Spleen (tissue), 11 donors: ENCODE data around the gene PLA2G4B. TPM values are rescaled to one million over a fixed set of nuclear protein-coding genes. Genes with fewer than 3 reads are reported as not detected.

Source experiments
- DNase-seq: peaks from one replicate; pipeline ENCODE4 v3.0.0-alpha.2; 2020
- H3K27ac ChIP-seq, 8 donors: fragments of 200-600 bp; sonication (generic) in 7 of 8; 1 replicate in 4 of 8; 2 replicates in 4 of 8; pipeline versions ENCODE4 v1.5.0 to v1.8.0; 2016 to 2021; ENCODE audit warnings: inconsistent platforms in 4 of 8, mild to moderate bottlenecking in 4 of 8, moderate library complexity in 1 of 8
- H3K27me3 ChIP-seq, 7 donors: fragments of 200-600 bp; sonication (generic) in 6 of 7; replicated peaks in 1 of 7; 1 replicate in 4 of 7; 2 replicates in 3 of 7; pipeline versions ENCODE4 v1.5.0 to v1.8.0; 2016 to 2021; ENCODE audit warnings: inconsistent platforms in 3 of 7, mild to moderate bottlenecking in 1 of 7
- H3K36me3 ChIP-seq, 6 donors: fragments of 200-600 bp; sonication (generic) in 5 of 6; 1 replicate in 4 of 6; 2 replicates in 2 of 6; pipeline versions ENCODE4 v1.5.0 to v1.8.0; 2016 to 2021; ENCODE audit warnings: inconsistent platforms in 2 of 6
- H3K4me1 ChIP-seq, 6 donors: fragments of 200-600 bp; sonication (generic) in 5 of 6; 1 replicate in 3 of 6; 2 replicates in 3 of 6; pipeline versions ENCODE4 v1.5.0 to v1.8.0; 2016 to 2021; ENCODE audit warnings: inconsistent platforms in 3 of 6
- H3K4me3 ChIP-seq, 8 donors: fragments of 200-600 bp; sonication (generic) in 7 of 8; 1 replicate in 4 of 8; 2 replicates in 4 of 8; pipeline versions ENCODE4 v1.5.0 to v1.8.0; 2016 to 2021; ENCODE audit warnings: inconsistent platforms in 4 of 8, mild to moderate bottlenecking in 4 of 8, moderate library complexity in 2 of 8
- H3K9me3 ChIP-seq, 8 donors: fragments of 200-600 bp; sonication (generic) in 7 of 8; 1 replicate in 4 of 8; 2 replicates in 4 of 8; pipeline versions ENCODE4 v1.5.0 to v1.8.0; 2016 to 2021; ENCODE audit warnings: inconsistent platforms in 4 of 8
- CTCF ChIP-seq, 11 experiments: fragments of 200-600 bp in 7 of 11; fragments of 450-650 bp in 4 of 11; sonication (generic) in 4 of 11; IDR thresholded peaks in 8 of 11; conservative IDR thresholded peaks in 3 of 11; 1 replicate in 7 of 11; 2 replicates in 4 of 11; pipeline versions ENCODE4 v1.4.0 to v1.8.0; 2016 to 2021; ENCODE audit warnings: antibody characterized with exemption in 11 of 11, inconsistent platforms in 4 of 11, mild to moderate bottlenecking in 1 of 11
- POLR2A ChIP-seq, 3 donors: fragments of 450-650 bp; IDR thresholded peaks; one replicate each; pipeline ENCODE4 v1.5.1; 2017; ENCODE audit warnings: antibody characterized with exemption in 3 of 3, mild to moderate bottlenecking in 1 of 3
- POLR2AphosphoS5 ChIP-seq, 3 donors: sonication (generic); formaldehyde crosslinking; IDR thresholded peaks; one replicate each; pipeline ENCODE4 v1.5.1; 2017; ENCODE audit warnings: antibody characterized with exemption in 3 of 3
- WGBS, 5 donors: extraction: QIAGEN DNeasy Blood & Tissue Kit in 3 of 5; methylation state at CpG; one replicate each; pipeline versions ENCODE4 v1.1.5 to v1.1.7; 2013 to 2018; 5-methylcytosine and 5-hydroxymethylcytosine counted together
- intact Hi-C: fragments of 100-400 bp; cut with DNase I; formaldehyde crosslinking; loops from one replicate; pipeline ENCODE4 v1.15.0; 2023; ENCODE audit warnings: low total_unique reads
- polyA plus RNA-seq, 3 donors: library from polyadenylated mRNA; stranded (reverse); fragments of 200-250 nt; gene quantifications; one replicate each; pipeline ENCODE4 v1.2.1, GENCODE V29; 2013
- total RNA-seq, 7 donors: library from RNA; depleted of rRNA in 3 of 7; stranded (reverse); fragments of >200 nt in 3 of 7; fragmentation: NEBNext Ultra II Directional in 4 of 7; extraction: Animal tissue kit (Norgen Biotek cat#: 25700) in 4 of 7; gene quantifications; one replicate each; pipeline versions ENCODE4 v1.1.0 to v1.2.1, GENCODE V29; 2016 to 2021
- donor health status: healthy with polysubstance abuse.
- donor health status: DM: no; HTN: no; CAD: no; lungs with moderate emphysema.
- donor health status: DM: no; HTN: no; CAD: no.
- donor health status: Bipolar disorder and iron deficiency.
- donor health status: healthy.
- donor health status: DM: no; HTN: no; CAD: no.
- donor health status: DM: yes; HTN: yes; CAD: no.

Gene PLA2G4B
- total and polyA plus RNA-seq, 10 donors: 4.0 to 20.8 (median 11.8) TPM

DNA sequence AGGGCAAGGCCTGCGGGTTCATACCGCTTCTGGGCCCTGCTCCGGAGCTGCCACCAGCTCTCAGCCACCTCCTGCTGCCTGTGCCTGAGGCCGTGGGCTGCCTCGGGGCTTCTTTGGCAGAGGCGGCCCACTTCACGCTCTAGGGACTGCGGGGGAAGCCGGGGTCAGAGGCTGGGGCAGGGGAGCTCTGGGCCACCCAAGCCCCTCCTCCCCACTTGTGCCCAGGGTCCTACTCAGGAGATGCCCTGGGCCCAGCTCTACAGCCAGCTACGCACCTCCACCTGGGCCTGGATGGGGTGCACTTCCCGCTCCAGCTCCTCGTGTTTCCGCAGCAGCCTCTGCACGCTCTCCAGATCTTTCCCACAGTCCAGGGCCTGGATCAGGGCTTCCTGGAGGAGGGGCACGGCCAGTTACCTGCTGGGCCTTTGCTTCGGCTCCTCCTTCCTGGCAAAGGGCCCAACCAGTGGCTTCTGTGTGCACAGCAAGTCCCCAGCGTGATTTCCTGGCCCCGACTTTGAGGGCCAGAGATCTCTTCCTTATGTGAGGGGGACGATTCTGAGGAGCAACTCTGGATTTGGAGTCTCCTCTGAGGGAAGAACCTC, 24.0 kb downstream of the PLA2G4B start:
- Histone ChIP-seq H3K36me3 (no peaks in the 10 kb centered on the region), H3K9me3 (no peaks in the 10 kb centered on the region), H3K27ac (no peak overlapping the region), H3K4me3 (no peak overlapping the region), H3K4me1 (peaks cover 0 to 16% (median 12%) of the 10 kb centered on the region in 6 donors), H3K27me3 (peaks cover 0 to 29% (median 0%) of the 10 kb centered on the region in 7 donors)
- intact Hi-C loops: no loop called here
- WGBS, 5 donors: 77 to 87% (median 80%) methylated on average over 16 to 19 of the region's 19 CpGs
- DNase-seq: no peak
- TF ChIP-seq POLR2A (IDR thresholded peaks at IDR 0.05): no peak
- TF ChIP-seq CTCF (IDR thresholded peaks at IDR 0.05 in 8 of 11, conservative IDR thresholded peaks at IDR 0.05 in 3 of 11): no peak
- no peak for TF ChIP-seq POLR2AphosphoS5 (IDR thresholded peaks at IDR 0.05)

- Histone ChIP-seq H3K9me3 (no peaks in the 10 kb centered on the region), H3K36me3 (no peaks in the 10 kb centered on the region), H3K4me1 (peaks cover 0 to 3% (median 2%) of the 10 kb centered on the region in 6 donors), H3K27ac (no peak overlapping the region), H3K4me3 (no peak overlapping the region), H3K27me3 (peaks cover 0 to 19% (median 0%) of the 10 kb centered on the region in 7 donors)
- TF ChIP-seq POLR2A (IDR thresholded peaks at IDR 0.05) (no peak), POLR2AphosphoS5 (IDR thresholded peaks at IDR 0.05) (no peak), CTCF (IDR thresholded peaks at IDR 0.05 in 8 of 11, conservative IDR thresholded peaks at IDR 0.05 in 3 of 11) (no peak)
- intact Hi-C loops: no loop called here
- no peak for DNase-seq
- 63 to 89% (median 82%) methylated on average over 9 to 18 of the region's 18 CpGs for WGBS, 5 donors
Measured at GRCh38 chr15:41865490-41866055, 26.9 kb downstream of the PLA2G4B start.

GRCh38 chr15:41866263-41866703, 27.6 kb downstream of the PLA2G4B start:
- DNase-seq: no peak
- Histone ChIP-seq H3K4me3 (no peak overlapping the region), H3K27ac (no peak overlapping the region), H3K4me1 (no peaks in the 10 kb centered on the region), H3K9me3 (no peaks in the 10 kb centered on the region), H3K27me3 (peaks cover 0 to 13% (median 0%) of the 10 kb centered on the region in 7 donors), H3K36me3 (no peaks in the 10 kb centered on the region)
- no peak for TF ChIP-seq POLR2A (IDR thresholded peaks at IDR 0.05)
- TF ChIP-seq CTCF (IDR thresholded peaks at IDR 0.05 in 8 of 11, conservative IDR thresholded peaks at IDR 0.05 in 3 of 11): no peak
- TF ChIP-seq POLR2AphosphoS5 (IDR thresholded peaks at IDR 0.05): no peak
- intact Hi-C loops: no loop called here
- WGBS, 5 donors: 85 to 91% (median 90%) methylated on average over 7 to 8 of the region's 8 CpGs; no CpG with 5 or more reads in 1 of the 5 donors

- H3K9me3 ChIP-seq: no peaks in the 10 kb centered on the region
- H3K27ac ChIP-seq: no peak overlapping the region
- no peaks in the 10 kb centered on the region for H3K4me1 ChIP-seq
- no peak for DNase-seq
- no peak overlapping the region for H3K4me3 ChIP-seq
- TF ChIP-seq POLR2AphosphoS5 (IDR thresholded peaks at IDR 0.05) (no peak), POLR2A (IDR thresholded peaks at IDR 0.05) (no peak), CTCF (IDR thresholded peaks at IDR 0.05 in 8 of 11, conservative IDR thresholded peaks at IDR 0.05 in 3 of 11) (no peak)
- WGBS, 5 donors: 86 to 90% (median 89%) methylated on average over 13 to 25 of the region's 25 CpGs
- intact Hi-C loops: no loop called here
- H3K36me3 ChIP-seq: no peaks in the 10 kb centered on the region
- H3K27me3 ChIP-seq: peaks cover 0 to 13% (median 0%) of the 10 kb centered on the region in 7 donors
Measured at GRCh38 chr15:41866872-41867579, 28.4 kb downstream of the PLA2G4B start.
